Stimulated activated CD8-positive, alpha-beta memory T cell treated with anti-CD3 and anti-CD28 coated beads, Interleukin-7, amount 100 ng/mL, for 4 hours (primary cell): ENCODE data around the gene FASN.
"Not testable (repeated sequence)": the region's sequence is repeated elsewhere in the genome, so short reads cannot be mapped to it uniquely, and the experiment has no call there.

Source experiments
- DNase-seq, 2 donors: peaks; one replicate each; pipeline ENCODE4 v3.0.0-alpha.2; 2020; ENCODE audit warnings: low read depth in 2 of 2

FASN gene

DNA sequence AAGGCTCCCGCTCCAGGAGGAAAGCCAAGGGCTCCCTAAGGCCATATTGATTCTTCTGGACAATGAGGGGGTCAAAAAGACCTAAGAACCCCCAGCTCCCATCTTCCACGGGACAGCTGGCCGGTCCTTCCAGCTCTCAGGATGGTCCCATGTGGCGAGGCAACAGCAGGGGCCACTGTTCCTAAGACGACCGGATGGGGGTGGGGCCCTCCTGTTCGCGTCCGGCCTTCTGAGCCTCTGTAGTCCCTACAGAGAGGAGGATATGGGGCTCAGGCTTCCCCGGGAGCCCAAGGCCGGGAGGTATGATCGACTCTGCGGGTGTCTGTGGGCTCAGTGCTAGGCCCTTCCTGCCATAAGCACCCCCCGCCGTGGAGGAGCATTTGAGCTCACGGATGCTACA lies 54.5 kb downstream of the FASN start:
- DNase-seq = no peak

DNA sequence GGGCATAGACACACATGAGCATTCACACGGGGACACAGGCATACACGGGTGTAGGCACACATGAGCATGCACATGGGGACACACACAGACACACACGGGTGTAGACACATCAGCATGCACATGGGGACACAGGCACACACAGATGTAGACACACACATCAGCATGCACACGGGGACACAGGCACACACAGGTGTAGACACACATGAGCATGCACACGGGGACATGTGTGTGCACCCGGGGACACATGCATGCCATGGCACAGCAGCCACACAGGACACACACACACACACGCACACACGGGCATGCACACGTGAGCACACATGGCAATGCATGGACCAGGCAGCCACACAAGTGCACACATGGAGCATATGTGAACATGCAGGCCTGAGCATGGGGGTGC lies 55.4 kb downstream of the FASN start:
- DNase-seq = no peak

- DNase-seq = no peak
Observed at GRCh38 chr17:82041144-82041814, 56.8 kb downstream of the FASN start.

DNA sequence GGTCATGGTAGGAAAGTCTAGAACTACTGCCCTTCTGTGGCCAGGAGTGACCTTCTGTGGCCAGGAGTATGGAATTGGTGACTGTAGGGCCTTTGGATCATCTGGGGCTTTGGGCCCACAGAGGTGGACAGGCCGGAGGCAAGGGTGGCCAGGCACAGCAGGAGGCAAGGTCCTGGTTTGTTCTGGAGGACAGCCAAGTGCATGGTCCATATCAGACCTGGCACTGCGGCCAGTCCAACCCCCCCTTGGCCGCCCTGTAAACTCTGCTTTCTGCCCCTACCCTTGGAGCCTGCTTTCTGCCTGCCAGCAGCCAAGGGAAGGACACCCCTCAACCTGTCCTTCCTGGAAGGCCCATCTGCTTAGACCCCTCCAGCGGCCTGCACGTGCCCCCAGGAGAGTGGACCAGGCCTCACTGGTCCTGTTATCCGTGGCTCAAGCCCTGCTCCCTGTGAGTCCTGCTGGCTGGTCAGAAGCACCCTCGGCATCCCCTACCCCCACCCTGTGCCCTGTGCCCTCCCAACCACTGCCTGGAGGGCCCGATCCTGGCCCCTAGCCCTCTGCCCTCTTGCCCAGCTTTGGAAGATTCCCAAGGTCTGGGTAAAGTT lies 58.2 kb downstream of the FASN start:
- no peak for DNase-seq

GRCh38 chr17:82038796-82039409 lies 59.1 kb downstream of the FASN start:
- not testable (repeated sequence) for DNase-seq

DNA sequence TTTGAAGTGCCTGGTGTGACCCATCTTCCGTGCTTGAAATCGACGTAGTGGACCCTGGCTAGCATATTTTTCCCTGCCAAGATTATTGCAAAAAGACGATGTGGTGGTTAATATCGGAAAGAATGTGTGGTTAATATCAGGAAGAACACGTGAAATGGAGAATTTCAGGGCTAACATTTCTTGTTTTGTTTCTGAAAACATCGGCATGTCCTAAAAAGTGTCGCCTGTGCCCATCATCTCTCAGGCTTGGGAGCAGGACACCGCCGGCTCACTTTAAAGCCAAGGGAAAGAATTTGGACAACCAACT lies 60.2 kb downstream of the FASN start:
- DNase-seq = no peak

- peak; percentile 86 to 93 for DNase-seq
Observed at GRCh38 chr17:82037092-82037888, 60.7 kb downstream of the FASN start, which contains the start of gene DCXR. Gene DCXR (minus strand): TSS chr17:82037697. CDS start chr17:82037682, 15 bp downstream.

GRCh38 chr17:82036634-82037091 lies 61.4 kb downstream of the FASN start:
- no peak for DNase-seq

DNA sequence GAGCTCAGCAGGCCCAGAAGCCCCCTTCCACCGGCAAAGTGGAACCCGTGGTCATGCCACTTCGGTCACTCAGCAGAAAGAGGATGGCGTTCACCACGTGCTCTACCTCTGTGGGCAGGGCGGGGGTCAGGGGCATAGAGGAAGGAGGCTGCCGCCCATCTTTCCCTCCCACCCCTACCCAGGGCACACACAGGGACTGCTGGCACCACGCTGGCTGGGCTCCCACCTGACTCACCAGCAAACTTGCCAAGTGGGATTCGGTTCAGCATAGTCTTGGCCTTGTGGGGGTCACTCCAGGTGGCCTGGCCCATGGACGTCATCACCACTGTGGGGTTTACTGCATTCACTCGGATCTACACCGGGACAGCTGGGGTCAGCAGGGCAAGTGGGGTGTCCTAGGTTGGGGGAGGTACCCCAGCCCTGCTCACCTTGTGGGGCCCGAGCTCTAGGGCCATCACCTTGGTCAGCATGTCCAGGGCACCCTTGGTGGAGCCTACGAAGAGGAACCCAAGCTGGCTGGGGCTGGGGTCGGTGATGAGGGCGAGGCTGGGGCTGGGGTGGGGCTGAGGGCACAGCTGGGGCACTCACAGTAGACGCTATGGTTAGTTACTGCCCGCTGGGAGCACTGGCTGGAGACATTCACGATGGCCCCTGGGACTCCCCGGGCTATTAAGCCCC lies 61.9 kb downstream of the FASN start:
- DNase-seq = no peak

- no peak for DNase-seq
Observed at GRCh38 chr17:82035488-82035887, 62.5 kb downstream of the FASN start.

- no peak for DNase-seq
Observed at GRCh38 chr17:82034371-82035011, 63.5 kb downstream of the FASN start.

DNA sequence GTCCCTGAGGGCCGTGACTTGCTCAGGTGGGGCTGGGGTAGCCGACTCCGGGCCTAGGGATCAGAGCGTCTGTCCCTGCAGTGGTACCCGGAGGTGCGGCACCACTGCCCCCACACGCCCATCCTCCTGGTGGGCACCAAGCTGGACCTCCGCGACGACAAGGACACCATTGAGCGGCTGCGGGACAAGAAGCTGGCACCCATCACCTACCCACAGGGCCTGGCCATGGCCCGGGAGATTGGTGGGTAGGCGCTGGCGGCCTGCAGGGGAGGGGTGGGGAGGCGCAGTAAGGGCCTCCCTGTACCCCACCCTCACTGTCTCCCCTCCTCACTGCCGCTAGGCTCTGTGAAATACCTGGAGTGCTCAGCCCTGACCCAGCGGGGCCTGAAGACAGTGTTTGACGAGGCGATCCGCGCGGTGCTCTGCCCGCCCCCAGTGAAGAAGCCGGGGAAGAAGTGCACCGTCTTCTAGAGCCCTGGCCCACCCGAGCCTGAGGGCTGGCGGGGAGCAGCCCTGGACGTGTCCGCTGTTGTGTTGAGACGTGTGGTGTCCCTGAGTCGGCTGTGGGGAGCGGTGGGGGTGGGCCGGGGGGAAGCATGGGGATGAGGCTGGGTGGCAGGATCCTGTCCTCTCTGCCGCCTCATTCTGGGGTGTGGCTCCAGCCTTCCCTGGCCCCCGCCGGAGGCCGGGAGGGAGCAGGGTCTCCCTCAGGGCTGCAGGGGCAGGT lies 64.5 kb downstream of the FASN start:
- DNase-seq = no peak

- DNase-seq = no peak
Observed at GRCh38 chr17:82031885-82032627, 66.0 kb downstream of the FASN start.

- DNase-seq = no peak
Observed at GRCh38 chr17:82031303-82031884, 66.6 kb downstream of the FASN start, which contains the start of gene RAC3. Gene RAC3 (plus strand): TSS chr17:82031678. CDS start chr17:82031762, 84 bp downstream.

GRCh38 chr17:82030470-82031302 lies 67.3 kb downstream of the FASN start:
- peak; percentile 60 to 67 for DNase-seq

DNA sequence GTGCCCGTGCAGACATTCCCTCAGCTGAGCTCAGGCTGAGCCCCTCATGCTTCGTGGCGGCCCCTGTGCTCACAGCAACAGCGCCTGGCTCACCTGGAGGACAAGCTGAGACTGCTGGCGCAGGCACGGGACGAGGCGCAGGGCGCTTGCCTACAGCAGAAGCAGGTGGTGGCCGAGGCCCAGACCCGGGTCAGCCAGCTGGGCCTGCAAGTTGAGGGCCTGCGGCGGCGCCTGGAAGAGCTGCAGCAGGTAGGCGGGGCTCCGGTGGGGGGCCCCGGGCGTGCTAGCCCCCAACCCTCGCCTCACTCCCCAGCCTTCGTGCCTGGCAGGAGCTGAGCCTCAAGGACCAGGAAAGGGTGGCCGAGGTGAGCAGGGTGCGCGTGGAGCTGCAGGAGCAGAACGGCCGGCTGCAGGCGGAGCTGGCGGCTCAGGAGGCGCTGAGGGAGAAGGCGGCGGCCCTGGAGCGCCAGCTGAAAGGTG lies 68.0 kb downstream of the FASN start:
- no peak for DNase-seq

GRCh38 chr17:82029391-82029790 lies 68.6 kb downstream of the FASN start:
- no peak for DNase-seq

DNA sequence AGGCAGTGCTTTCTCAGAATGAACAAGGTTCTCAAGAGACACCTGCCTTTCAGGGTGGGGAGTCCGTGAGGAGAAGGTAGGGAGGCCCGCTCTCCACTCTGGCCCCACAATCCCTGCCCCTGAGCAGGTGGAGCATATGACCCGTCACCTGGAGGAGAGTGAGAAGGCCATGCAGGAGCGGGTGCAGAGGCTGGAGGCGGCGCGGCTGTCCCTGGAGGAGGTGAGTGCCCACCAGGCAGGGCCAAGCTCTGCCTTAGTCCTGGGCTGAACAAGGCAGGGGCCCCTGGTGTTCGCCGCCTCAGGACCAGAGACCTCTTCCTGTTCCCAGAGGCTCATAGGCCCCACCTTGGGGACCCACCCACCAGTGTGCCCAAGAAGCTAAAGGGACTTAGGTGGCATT lies 69.1 kb downstream of the FASN start:
- DNase-seq = no peak
